CD1c-positive myeloid dendritic cell (primary cell): ENCODE measurements around the gene MYADM.
A peak's percentile ranks its signal among the peaks of the same experiment; 100 is the strongest.

ENCODE experiments used
- DNase-seq: peaks from one replicate; pipeline ENCODE4 v3.0.0-alpha.2; 2016; ENCODE audit errors: extremely low spot score

Gene MYADM

DNA sequence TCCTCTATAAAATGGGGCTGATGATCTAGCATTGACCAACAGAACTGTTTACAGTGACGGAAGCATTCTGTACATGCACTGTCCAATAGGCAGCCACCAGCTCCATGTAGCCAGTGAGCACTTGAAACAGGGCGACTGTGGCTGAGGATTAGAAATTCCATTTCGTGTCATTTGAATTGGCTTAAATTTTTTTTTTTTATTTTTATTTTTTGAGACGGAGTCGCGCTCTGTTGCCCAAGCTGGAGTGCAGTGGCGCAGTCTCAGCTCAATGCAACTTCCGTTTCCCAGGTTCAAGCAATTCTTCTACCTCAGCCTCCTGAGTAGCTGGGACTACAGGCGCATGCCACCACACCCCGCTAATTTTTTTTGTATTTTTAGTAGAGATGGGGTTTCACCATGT is 17.4 kb downstream of the MYADM start:
- no peak for DNase-seq

DNA sequence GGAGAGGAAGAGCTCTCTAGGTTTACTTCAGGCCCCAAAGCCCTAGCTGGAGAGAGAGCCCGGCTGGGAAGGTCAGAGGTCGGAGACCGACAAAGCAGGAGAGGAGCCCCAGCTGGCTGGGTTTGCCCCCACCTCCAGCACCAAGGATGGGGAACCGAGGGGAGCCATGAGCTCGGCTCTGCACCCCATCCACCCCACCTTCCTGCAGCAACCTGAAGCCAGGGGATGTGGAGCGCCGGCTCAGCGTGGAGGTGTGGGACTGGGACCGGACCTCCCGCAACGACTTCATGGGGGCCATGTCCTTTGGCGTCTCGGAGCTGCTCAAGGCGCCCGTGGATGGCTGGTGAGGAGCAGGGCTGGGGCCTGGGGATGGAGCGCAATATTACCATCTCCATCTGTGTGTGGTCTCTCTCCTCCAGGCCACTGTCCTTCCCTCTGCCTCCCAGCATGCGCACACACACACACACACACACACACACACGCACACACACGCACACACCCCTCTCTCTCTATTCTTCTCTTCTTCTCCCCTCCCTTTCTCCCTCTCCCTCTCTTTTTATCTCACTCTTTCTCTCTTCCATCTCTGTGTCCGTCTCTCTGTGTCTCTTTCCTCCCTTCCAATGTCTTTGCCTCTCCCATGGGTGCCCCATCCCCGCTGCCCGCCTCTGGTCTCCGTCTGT is 24.8 kb downstream of the MYADM start:
- no peak for DNase-seq

DNA sequence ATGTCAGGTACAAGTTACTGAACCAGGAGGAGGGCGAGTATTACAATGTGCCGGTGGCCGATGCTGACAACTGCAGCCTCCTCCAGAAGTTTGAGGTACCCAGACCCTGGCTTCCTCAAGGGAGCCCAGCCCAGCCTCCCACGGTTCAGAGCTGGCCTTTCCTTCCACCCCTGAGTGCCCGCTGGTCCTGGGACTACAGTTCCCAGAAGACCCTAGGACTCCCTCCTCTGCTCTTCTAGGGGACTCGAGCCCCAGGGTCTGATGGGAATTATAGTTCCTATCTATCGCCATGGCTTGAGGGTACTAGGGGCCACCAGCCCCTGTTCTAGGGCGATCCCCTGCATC is 25.3 kb downstream of the MYADM start:
- DNase-seq = no peak

DNA sequence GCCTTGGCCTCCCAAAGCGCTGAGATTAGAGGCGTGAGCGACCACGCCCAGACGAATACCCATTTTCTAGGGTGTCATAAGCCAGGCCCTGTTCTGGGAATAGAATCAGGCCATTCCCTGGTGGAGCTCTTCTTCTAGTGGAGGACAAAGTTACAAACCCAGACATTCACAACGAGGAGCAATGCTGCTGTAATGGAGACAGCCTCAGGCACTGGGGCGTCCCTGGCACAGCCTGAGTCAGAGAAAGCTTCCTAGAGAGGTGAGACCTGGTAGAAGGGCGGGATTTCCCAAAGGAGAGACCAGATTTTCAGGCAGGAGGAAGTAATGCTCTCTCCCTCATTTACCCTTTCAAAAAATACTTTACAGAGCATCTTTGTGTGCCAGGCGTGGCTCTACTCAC is 27.0 kb downstream of the MYADM start:
- no peak for DNase-seq

DNA sequence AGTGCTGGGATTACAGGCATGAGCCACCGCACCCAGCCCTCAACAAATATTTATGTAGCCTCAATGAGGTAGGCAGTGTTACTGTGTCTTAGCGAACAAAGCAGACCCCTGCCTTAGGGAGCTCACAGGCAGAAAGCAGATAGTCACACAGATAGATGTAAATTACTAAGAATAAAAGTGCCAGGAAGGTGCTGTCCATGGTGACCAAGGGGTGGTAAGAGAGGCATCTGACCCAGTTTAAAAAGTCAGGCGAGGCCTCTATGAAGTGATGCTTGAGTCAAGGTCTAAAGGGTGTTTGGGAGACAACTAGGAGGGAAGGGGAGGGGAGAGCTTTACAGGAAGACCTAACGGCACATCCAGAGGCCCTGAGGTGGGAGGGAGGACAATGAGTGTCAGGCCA is 29.0 kb downstream of the MYADM start:
- DNase-seq = no peak

DNA sequence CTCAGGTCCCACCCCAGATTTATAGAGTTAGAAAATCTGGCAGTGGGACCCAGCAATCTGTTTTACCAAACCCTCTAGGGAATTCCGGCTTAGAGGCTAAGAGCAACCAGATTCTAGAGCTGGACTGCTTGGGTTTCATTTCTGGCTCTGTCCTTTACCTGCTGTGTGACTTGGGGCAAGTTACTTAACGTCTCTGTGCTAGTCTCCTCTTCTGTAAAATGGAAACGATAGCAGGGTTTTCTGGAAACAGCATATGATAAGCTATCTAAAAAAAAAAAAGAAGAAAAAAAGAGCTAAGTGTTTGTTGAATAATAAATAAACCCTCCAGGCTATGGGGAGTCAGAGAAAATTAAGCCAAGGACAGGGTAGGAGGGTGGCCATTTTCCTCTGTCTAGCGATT is 29.8 kb downstream of the MYADM start:
- DNase-seq = no peak

DNA sequence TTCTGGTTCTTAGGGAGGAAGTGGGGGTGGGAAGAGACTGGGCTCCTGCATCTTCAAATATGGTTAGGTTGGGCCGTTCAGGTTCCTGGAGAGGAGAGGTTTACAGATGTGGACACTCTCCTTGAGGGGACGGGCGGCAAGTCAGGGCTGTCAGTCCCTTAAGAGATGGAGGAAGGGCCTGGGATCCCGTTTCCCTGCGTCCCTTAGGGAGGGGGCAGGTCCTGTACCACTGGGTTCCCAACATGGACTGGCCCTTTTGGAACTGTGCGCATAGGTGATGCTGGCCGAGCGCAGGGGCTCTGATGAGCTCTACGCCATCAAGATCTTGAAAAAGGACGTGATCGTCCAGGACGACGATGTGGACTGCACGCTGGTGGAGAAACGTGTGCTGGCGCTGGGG is 30.5 kb downstream of the MYADM start:
- DNase-seq = no peak

DNA sequence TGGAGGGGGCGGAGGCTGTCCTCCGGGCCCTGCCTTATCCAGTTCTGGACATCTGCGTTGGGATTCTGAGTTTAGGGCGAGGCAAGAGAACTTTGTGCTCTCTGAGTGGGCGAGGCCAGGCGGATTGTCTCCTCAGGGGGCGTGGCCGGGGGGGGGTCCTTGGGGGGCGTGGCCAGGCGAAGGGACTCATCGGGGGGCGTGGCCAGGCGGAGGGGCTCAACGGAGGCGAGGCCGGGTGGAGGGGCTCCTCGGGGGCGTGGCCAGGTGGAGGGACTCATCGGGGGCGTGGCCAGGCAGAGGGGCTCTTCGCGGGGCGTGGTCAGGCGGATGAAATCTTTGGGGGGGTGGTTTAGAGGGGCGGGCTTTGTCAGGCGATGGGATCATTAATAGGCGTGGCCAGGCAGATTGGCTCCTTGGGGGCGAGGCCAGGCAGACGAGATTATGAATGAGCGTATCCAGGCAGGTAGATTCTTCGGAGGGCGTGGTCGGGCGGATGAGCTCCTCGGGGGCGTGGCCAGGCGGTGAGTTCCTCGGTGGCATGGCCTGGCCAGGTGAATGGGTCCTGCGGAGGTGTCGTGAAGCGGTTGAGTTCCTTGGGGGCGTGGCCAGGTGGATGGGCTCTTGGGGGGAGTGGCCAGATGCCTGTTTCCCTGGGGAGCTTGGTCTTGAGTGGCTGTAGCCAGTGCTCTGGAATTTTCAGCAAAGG is 31.1 kb downstream of the MYADM start:
- DNase-seq = no peak

DNA sequence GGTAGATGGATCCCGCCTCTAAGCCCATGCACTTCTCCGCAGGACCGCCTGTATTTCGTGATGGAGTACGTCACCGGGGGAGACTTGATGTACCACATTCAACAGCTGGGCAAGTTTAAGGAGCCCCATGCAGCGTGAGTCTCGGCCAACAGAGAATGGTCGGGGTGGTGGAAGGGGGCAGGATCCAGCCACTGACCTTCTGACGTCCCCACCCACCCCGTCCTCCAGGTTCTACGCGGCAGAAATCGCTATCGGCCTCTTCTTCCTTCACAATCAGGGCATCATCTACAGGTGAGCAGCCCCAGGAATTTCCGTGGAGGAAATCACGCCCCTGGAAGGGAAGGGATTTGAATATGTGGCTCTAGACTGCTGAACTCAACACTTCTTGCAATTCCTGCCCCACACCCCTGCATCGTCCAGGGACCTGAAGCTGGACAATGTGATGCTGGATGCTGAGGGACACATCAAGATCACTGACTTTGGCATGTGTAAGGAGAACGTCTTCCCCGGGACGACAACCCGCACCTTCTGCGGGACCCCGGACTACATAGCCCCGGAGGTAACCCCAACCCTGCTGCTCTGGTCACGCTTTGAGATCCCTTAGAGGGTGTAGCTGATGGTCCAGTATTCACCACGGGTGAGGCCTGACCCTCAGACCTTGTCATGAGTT is 32.6 kb downstream of the MYADM start:
- DNase-seq = no peak

DNA sequence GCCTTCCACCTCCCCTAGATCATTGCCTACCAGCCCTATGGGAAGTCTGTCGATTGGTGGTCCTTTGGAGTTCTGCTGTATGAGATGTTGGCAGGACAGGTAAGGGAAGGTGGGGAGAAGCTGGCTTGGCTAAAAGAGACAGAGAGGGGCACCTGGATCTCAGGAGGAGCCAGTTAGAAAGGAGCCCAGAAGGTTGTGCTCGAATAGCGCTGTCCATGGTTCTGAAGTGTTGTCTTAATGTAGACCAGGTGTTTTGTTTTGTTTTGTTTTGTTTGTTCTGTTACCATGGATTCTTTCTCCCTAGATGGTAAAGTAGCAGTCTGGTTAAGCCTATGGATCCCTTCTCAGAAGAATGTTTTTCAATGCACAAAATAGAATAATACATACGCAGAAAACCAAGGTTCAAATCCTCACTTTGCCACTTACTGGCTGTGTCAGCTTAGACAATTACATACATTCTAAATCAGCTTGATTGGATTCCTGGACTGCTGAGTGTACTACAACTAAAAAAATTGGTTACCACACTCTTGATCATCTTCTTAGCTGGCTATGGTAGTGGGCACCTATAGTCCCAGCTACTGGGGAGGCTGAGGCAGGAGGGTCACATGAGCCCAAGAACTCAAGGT is 35.5 kb downstream of the MYADM start:
- peak; percentile 42 for DNase-seq

DNA sequence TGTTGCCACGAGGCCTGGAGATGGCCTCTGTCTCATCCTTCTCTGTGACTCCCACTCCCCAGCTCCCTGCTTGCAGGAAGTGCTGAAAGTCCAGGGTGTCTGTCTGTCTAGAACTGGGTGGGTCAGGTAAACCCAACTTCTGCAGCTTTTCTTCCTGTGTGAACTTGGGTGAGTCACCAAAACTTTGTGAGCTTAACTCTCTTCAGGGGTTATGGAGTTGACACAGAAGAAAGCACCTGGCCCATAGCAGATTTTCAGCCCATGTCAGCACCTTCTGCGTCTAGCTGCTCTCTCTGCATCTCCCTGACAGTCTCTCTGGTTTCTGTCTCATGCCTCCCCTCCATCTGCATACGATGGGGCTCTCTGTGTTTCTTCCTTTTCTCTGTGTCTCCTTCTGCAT is 37.2 kb downstream of the MYADM start:
- DNase-seq = no peak

DNA sequence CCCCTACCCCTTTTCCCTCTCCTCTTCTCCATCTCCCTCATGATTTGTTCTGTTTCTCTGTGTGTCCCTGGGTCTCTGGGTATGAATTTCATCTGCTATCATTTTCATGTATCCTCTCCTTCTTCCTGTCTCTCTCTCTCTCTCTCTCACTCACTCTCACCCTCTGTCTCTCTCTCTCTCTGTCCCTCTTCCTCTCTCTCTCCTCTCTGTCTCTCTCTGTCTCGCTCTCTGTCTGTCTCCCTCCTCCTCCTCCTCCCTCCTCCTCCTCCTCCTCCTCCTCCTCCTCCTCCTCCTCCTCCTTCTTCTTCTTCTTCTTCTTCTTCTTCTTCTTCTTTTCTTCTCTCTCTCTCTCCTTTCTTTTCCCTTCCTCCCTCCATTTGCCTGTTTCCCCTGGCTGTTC is 38.1 kb downstream of the MYADM start:
- DNase-seq = no peak

DNA sequence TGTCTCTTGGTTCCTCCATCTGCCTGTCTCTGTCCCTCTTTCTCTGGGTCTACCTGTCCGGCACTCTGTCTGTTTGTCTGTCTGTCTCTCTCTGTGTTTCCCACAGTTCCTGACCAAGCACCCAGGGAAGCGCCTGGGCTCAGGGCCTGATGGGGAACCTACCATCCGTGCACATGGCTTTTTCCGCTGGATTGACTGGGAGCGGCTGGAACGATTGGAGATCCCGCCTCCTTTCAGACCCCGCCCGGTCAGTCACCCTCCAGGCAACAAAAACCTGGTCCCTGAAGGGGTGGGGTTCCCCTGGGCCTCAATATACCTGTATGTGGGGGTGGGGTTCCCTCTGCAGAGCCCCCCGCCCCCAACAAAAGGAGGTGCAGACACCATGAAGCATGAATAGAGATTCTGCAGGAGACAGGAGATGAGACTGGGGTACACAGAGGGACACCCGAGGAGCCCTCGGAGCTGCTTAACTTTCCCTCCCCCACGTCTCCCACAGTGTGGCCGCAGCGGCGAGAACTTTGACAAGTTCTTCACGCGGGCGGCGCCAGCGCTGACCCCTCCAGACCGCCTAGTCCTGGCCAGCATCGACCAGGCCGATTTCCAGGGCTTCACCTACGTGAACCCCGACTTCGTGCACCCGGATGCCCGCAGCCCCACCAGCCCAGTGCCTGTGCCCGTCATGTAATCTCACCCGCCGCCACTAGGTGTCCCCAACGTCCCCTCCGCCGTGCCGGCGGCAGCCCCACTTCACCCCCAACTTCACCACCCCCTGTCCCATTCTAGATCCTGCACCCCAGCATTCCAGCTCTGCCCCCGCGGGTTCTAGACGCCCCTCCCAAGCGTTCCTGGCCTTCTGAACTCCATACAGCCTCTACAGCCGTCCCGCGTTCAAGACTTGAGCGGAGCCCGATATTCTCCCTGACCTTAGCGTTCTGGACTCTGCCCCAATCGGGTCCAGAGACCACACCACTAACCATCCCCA is 38.8 kb downstream of the MYADM start:
- DNase-seq = peak; percentile 43

DNA sequence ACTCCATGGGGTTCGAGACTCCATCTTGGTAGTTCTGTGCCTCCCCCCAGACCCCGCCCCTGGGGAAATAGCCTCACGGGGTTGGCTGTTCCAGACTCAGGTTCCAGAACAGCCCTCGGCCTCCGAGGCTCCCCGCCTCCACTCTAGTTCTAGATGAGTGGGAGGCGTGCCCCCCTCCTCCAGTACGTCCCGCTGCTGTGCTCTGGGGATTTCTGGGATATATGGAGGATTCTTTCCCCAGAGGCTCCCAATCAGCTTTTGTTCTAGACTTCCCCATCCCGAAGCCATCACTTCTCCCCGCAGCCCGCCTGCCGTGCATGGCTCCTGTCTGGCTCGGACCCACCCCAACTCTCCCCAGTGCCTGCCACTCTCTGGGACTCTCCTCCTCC is 39.5 kb downstream of the MYADM start:
- DNase-seq = no peak

DNA sequence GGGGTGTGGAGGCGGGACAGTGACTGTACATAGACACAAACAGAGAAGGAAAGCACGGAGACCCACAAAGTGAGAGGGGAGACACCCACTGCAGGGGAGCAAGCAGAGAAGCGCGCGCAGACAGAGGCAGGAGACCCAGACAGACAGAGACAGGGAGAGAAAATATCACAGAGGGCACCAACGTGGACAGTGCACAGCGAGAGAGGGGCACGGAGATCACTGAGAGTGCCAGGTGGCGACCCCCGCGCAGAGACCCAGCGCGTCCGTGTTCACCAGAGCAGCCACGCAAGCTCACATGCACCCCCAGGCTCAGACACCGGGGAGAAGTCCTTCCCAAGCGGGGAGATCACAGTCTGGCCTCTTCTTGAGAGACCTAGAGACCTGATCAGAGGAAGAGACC is 40.0 kb downstream of the MYADM start:
- DNase-seq = no peak

DNA sequence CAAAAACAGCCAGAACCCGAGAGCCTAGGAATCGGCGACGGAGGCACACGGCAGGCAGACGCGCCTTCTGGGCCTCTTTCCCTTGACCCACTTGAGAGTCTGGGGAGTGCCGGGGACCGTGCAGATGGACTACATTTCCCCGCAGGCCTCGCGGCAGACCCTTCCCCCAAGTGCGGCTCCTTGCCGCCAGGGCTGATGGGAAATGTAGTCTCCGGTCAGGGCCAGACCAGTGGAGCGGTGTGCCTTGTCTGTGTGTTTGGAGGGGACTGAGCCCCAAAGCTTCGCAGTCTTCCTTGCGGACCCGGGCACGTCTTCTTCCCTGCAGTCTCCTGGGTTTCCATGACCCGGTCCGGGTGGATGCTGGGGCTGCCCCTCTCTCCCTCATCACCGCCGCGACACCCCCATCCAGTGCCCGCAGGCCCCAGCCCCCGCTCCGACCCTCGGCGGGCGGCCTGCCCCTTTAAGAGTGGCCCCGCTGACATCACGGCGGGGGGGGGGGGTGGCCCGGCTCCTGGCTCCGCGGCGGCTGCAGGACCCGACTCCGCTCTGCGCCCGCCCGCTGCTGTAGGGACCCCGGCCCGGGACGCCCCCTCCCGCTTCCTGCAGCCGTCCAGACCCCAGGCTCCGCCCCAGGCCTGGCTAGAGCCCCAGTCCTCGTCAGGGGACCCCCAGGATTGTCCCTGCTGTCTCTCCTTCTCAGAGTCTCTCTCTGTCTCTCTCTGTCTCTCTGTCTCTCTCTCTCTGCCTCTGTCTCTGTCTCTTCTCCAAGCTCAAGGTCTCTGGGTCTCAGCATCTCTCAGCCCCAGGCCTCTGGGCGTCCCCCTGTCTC is 40.6 kb downstream of the MYADM start:
- DNase-seq = peak; percentile 14

DNA sequence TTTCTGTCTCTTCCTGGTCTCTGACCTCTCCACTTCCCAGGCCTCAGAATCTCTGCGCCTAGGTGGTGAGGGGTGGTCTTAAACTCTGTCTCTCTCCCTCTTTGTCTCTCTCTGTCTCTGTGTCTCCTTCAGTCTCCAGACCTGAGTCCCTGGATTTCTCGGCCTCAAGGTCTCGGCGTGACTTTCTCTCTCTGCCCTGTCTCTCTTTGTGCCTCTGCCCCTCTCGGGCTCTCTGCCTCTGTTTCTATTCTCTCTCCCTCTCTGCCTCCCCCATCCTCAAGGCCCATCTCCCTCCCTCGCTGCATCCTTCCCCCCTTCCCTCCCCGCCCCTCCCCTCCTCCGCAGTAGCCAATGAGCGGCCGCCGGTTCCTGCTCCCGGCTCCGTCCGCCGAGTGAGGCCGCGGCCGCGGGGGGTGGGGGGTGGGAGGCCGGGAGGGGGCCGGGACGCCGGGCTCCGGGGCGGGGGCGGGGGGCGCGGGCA is 41.3 kb downstream of the MYADM start, which contains the start of gene CACNG7:
Gene CACNG7, plus strand, starts transcription at position 344 of the 481 bp plus-strand sequence. CDS start 3,554 bp downstream, outside the sequence.
- DNase-seq = no peak

DNA sequence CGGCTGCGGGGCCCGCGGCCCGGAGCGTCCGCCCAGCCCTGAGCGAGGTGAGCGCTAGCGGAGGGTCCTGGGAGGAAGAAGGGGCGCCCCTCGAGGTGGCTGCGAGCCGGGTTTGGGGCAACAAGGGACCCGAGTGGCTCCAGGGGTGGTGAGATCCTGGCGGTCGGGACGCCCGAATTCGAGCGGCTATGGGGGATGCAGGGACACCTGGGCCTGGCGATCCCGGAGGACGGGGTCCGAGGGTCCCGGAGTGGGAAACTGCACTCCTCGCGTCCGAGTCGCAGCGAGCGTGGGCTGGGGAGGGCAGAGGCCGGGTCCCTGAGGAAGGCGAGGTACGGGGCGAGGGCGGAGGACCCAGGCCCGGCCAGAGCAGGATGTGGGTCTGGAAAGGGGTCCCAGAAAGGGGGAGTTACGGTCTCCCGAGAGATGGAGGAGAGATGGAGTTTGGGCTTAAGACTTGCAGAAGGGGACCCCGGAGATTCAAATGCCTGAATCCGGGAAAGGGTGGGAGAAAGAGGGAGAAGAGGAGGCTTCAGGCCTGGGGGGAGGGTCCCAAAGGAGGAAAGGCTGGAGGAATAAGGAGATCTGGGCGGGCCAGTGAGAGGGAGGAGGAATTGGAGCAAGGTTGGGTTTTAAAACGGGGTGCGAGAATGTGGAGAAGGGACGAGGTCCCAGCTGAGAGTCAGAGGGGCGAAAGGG is 41.9 kb downstream of the MYADM start:
- no peak for DNase-seq

DNA sequence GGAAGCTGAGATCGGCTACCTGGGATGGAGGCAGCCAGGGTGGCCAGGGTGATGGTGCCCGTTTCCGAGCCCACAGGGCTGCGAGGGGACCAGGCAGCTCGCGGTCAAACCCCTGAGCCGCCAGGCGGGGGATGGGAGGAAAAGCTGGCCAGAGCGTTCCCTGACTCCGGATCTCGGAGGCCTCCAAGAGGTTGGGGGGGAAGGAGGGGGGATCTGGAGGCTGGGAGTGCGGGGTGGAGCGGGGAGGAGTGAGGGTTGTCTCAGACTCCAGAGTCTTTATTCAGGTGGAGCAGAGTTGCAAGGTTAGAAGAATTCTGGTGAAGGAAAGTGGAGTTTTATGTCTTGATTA is 42.5 kb downstream of the MYADM start:
- DNase-seq = no peak

DNA sequence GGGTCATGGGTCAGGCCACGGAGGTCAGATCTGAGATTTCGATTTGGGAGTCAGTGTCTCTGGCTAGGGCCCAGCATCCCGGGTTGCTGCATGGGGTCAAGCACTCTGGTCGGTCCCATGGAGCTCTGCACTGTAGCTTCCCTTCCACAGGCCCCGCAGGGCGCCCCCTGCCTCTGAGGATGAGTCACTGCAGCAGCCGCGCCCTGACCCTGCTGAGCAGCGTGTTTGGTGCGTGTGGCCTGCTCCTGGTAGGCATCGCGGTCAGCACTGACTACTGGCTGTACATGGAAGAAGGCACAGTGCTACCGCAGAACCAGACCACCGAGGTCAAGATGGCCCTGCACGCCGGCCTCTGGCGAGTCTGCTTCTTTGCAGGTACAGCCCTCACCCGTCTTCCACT is 45.0 kb downstream of the MYADM start:
- DNase-seq = peak; percentile 23
